ENCODE data around the gene OMP. TPM values are rescaled to one million over a fixed set of nuclear protein-coding genes. Genes with fewer than 3 reads are reported as not detected.

The OMP gene
- total and polyA plus RNA-seq, 2 of the 13 experiments (the other 11 are each of a cell fraction or from before 2014, with no cell fraction given): not detected

DNA sequence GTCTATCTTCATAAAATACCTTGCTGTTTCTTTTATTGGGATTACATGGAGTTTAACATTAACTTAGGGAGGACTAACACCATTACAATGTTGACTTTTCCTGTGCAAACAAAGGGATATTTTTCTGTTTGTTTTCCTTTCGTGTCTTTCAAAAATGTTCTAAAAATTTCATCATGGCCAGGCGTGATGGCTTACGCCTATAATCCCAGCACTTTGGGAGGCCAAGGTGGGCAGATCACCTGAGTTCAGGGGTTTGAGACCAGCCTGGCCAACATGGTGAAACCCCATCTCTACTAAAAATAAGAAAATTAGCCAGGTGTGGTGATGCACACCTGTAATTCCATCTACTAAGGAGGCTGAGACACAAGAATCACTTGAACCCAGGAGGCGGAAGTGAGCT, 41.4 kb upstream of the OMP start (continued):
- TF ChIP-seq, protein P1, sequence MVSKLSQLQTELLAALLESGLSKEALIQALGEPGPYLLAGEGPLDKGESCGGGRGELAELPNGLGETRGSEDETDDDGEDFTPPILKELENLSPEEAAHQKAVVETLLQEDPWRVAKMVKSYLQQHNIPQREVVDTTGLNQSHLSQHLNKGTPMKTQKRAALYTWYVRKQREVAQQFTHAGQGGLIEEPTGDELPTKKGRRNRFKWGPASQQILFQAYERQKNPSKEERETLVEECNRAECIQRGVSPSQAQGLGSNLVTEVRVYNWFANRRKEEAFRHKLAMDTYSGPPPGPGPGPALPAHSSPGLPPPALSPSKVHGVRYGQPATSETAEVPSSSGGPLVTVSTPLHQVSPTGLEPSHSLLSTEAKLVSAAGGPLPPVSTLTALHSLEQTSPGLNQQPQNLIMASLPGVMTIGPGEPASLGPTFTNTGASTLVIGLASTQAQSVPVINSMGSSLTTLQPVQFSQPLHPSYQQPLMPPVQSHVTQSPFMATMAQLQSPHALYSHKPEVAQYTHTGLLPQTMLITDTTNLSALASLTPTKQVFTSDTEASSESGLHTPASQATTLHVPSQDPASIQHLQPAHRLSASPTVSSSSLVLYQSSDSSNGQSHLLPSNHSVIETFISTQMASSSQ (IDR thresholded peaks at IDR 0.05; ENCODE audit: low read depth): peak; percentile 81
- TF ChIP-seq, protein P1 (CRISPR knock-in tag; IDR thresholded peaks at IDR 0.05; ENCODE audit: borderline replicate concordance): peak; percentile 70; the same call in 1 of the 2 replicates
- TF ChIP-seq, protein P2, sequence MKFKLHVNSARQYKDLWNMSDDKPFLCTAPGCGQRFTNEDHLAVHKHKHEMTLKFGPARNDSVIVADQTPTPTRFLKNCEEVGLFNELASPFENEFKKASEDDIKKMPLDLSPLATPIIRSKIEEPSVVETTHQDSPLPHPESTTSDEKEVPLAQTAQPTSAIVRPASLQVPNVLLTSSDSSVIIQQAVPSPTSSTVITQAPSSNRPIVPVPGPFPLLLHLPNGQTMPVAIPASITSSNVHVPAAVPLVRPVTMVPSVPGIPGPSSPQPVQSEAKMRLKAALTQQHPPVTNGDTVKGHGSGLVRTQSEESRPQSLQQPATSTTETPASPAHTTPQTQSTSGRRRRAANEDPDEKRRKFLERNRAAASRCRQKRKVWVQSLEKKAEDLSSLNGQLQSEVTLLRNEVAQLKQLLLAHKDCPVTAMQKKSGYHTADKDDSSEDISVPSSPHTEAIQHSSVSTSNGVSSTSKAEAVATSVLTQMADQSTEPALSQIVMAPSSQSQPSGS (CRISPR knock-in tag; IDR thresholded peaks at IDR 0.05): peak; percentile 59; the same call in 1 of the 2 replicates
- TF ChIP-seq, protein P3, sequence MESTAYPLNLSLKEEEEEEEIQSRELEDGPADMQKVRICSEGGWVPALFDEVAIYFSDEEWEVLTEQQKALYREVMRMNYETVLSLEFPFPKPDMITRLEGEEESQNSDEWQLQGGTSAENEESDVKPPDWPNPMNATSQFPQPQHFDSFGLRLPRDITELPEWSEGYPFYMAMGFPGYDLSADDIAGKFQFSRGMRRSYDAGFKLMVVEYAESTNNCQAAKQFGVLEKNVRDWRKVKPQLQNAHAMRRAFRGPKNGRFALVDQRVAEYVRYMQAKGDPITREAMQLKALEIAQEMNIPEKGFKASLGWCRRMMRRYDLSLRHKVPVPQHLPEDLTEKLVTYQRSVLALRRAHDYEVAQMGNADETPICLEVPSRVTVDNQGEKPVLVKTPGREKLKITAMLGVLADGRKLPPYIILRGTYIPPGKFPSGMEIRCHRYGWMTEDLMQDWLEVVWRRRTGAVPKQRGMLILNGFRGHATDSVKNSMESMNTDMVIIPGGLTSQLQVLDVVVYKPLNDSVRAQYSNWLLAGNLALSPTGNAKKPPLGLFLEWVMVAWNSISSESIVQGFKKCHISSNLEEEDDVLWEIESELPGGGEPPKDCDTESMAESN (CRISPR knock-in tag; conservative IDR thresholded peaks at IDR 0.05): 0 out of 2 replicates have a peak, but pooled peaks have one; percentile 11
- TF ChIP-seq, protein P4, sequence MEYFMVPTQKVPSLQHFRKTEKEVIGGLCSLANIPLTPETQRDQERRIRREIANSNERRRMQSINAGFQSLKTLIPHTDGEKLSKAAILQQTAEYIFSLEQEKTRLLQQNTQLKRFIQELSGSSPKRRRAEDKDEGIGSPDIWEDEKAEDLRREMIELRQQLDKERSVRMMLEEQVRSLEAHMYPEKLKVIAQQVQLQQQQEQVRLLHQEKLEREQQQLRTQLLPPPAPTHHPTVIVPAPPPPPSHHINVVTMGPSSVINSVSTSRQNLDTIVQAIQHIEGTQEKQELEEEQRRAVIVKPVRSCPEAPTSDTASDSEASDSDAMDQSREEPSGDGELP (IDR thresholded peaks at IDR 0.05; ENCODE audit: borderline replicate concordance, low read depth): peak; percentile 31; the same call in 1 of the 2 replicates
- peak; percentile 86 for TF ChIP-seq ZNF644 (CRISPR knock-in tag; IDR thresholded peaks at IDR 0.05; ENCODE audit: low read depth)
- TF ChIP-seq FOXA1 (IDR thresholded peaks at IDR 0.05): peak; percentile 95
- peak; percentile 96 for TF ChIP-seq FOXA1 (CRISPR knock-in tag; IDR thresholded peaks at IDR 0.05)
- peak; percentile 26; the same call in 1 of the 2 replicates for TF ChIP-seq KAT8 (CRISPR knock-in tag; IDR thresholded peaks at IDR 0.05)
- TF ChIP-seq HHEX (CRISPR knock-in tag; IDR thresholded peaks at IDR 0.05): peak; percentile 43; the same call in 1 of the 2 replicates
- TF ChIP-seq, protein P5, sequence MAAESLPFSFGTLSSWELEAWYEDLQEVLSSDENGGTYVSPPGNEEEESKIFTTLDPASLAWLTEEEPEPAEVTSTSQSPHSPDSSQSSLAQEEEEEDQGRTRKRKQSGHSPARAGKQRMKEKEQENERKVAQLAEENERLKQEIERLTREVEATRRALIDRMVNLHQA (CRISPR knock-in tag; IDR thresholded peaks at IDR 0.05): peak; percentile 96; the same call in 1 of the 2 replicates
- peak; percentile 85 for TF ChIP-seq ZNF263 (CRISPR knock-in tag; IDR thresholded peaks at IDR 0.05)
- peak; percentile 82 for TF ChIP-seq SALL1 (CRISPR knock-in tag; IDR thresholded peaks at IDR 0.05)
- TF ChIP-seq, protein P6, sequence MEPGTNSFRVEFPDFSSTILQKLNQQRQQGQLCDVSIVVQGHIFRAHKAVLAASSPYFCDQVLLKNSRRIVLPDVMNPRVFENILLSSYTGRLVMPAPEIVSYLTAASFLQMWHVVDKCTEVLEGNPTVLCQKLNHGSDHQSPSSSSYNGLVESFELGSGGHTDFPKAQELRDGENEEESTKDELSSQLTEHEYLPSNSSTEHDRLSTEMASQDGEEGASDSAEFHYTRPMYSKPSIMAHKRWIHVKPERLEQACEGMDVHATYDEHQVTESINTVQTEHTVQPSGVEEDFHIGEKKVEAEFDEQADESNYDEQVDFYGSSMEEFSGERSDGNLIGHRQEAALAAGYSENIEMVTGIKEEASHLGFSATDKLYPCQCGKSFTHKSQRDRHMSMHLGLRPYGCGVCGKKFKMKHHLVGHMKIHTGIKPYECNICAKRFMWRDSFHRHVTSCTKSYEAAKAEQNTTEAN (CRISPR knock-in tag; conservative IDR thresholded peaks at IDR 0.05): 0 out of 2 replicates have a peak, but pooled peaks have one; percentile 26
- peak; percentile 65 for TF ChIP-seq PPARG (CRISPR knock-in tag; conservative IDR thresholded peaks at IDR 0.05)
- TF ChIP-seq, protein P7, sequence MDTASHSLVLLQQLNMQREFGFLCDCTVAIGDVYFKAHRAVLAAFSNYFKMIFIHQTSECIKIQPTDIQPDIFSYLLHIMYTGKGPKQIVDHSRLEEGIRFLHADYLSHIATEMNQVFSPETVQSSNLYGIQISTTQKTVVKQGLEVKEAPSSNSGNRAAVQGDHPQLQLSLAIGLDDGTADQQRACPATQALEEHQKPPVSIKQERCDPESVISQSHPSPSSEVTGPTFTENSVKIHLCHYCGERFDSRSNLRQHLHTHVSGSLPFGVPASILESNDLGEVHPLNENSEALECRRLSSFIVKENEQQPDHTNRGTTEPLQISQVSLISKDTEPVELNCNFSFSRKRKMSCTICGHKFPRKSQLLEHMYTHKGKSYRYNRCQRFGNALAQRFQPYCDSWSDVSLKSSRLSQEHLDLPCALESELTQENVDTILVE (CRISPR knock-in tag; IDR thresholded peaks at IDR 0.05): peak; percentile 89
- 0 out of 2 replicates have a peak, but pooled peaks have one; percentile 40 for TF ChIP-seq NFIC (IDR thresholded peaks at IDR 0.05; ENCODE audit: low read length)

Data from HepG2 (cell line).